ENCODE results near the gene RIC8B. TPM values are rescaled to one million over a fixed set of nuclear protein-coding genes. Genes with fewer than 3 reads are reported as not detected.
A peak's percentile ranks its signal among the peaks of the same experiment; 100 is the strongest.

Gene RIC8B
- total and polyA plus RNA-seq, 2 of the 8 experiments (the other 6 are each of a cell fraction or from before 2014, with no cell fraction given), result 8.2 to 25.3 TPM

DNA sequence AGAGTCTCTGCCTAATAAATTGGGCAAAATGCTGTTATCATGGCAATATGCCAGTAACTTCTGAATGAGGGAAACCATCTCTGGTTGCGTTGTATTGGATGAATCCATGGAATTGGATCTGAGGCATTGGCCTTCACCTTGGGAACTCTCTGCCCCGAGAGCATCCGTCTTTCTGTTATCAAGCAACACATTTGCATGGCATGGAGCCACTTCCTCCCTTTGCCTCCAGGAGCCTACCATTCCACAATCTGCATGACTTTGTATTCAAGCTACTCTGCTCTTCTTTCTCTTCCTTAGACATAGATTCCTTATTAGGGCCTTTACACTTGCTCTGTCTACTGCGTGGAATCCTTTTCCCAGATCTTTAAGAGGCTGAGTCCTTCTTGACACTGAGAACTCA, 57.2 kb downstream of the RIC8B start:
- H2BK12ac ChIP-seq (ENCODE audit: low read depth, low read length), result no peak overlapping the region
- H4K20me1 ChIP-seq (replicated peaks in 1 of 2; ENCODE audit: control insufficient read depth in 1 of 2, insufficient read depth in 2 of 2, low read length in 2 of 2), result no peaks in the 10 kb centered on the region
- H4K5ac ChIP-seq (ENCODE audit: insufficient read length, low read depth, low read length), result no peak overlapping the region
- H3K36me3 ChIP-seq (ENCODE audit: control insufficient read depth in 2 of 4, insufficient read depth in 4 of 4, low read length in 3 of 4), result peaks cover 0 to 4% (median 0%) of the 10 kb centered on the region in 4 experiments; a peak in 1 of 8 replicates
- no peaks in the 10 kb centered on the region for H3K79me1 ChIP-seq (ENCODE audit: low read depth, low read length)
- no peak overlapping the region for H4K8ac ChIP-seq (ENCODE audit: extremely low read depth, insufficient read depth, low read length)
- WGBS, 2 experiments (ENCODE audit: extremely low coverage in 1 of 2, insufficient coverage in 1 of 2, insufficient read length in 1 of 2, insufficient replicate concordance in 2 of 2, low coverage in 1 of 2, low lambda C conversion rate in 2 of 2, missing lambda C conversion rate in 1 of 2), result 84% methylated on average over 4 of the region's 4 CpGs; no CpG with 5 or more reads in 1 of the 2 experiments
- H3K18ac ChIP-seq (ENCODE audit: extremely low read depth, low read length), result no peak overlapping the region
- no peak overlapping the region for H4K91ac ChIP-seq (replicated peaks; ENCODE audit: insufficient read length, low read length)
- H3K9me3 ChIP-seq (ENCODE audit: insufficient read depth in 2 of 2, low read depth in 1 of 2, low read length in 1 of 2), result no peaks in the 10 kb centered on the region
- H3K23me2 ChIP-seq (ENCODE audit: low read depth, low read length), result no peaks in the 10 kb centered on the region
- no peak overlapping the region for H3K14ac ChIP-seq (ENCODE audit: insufficient read length)
- no peak overlapping the region for H2AK5ac ChIP-seq (ENCODE audit: low read depth, low read length)
- 0 out of 2 replicates have a peak overlapping the region, but pooled peaks have one; percentile 12 for H2BK5ac ChIP-seq (ENCODE audit: low read depth, low read length)
- H3K4ac ChIP-seq (replicated peaks; ENCODE audit: insufficient read length, low read depth, low read length), result no peak overlapping the region
- no peak overlapping the region for H3K4me3 ChIP-seq (ENCODE audit: extremely low read depth in 1 of 4, insufficient read depth in 2 of 4, low read depth in 3 of 4, low read length in 4 of 4)
- no peak for TF ChIP-seq RXRA (IDR thresholded peaks at IDR 0.05; ENCODE audit: insufficient read depth, low read depth, low read length)
- 0 out of 2 replicates have a peak, but pooled peaks have one; percentile 20 for TF ChIP-seq SRF (IDR thresholded peaks at IDR 0.05; ENCODE audit: low read depth, low read length)
- TF ChIP-seq SP4 (IDR thresholded peaks at IDR 0.05; ENCODE audit: low read length), result no peak
- H2BK15ac ChIP-seq (ENCODE audit: low read length), result no peak overlapping the region
- no peaks in the 10 kb centered on the region for H3K27me3 ChIP-seq (replicated peaks in 1 of 4; ENCODE audit: control insufficient read depth in 3 of 4, extremely low read depth in 1 of 4, insufficient read depth in 3 of 4, low read length in 3 of 4)
- ChIA-PET CTCF (ENCODE audit: partially characterized antibody) (interaction anchor here (0.6 to 1.5 kb wide), 3 partner anchors 9 to 474 kb away, joined by 3 to 4 read pairs (median 3); partner anchors contain the start of gene POLR3B), POLR2A (ENCODE audit: partially characterized antibody) (no interaction called here)
- H3K23ac ChIP-seq (ENCODE audit: insufficient read length), result no peak overlapping the region
- H3K79me2 ChIP-seq (ENCODE audit: control insufficient read depth in 1 of 2, insufficient read depth in 2 of 2, low read length in 2 of 2), result no peaks in the 10 kb centered on the region
- H3K56ac ChIP-seq (replicated peaks; ENCODE audit: insufficient read length, low read depth, low read length), result no peak overlapping the region
- H2AFZ ChIP-seq (ENCODE audit: low read length), result no peak overlapping the region
- FAIRE-seq, result no peak
- no peak overlapping the region for H3K4me2 ChIP-seq (ENCODE audit: insufficient read depth in 1 of 2, low read depth in 2 of 2, low read length in 2 of 2)
- no peak overlapping the region for H2BK20ac ChIP-seq (ENCODE audit: low read length)
- peaks cover 0 to 6% (median 3%) of the 10 kb centered on the region in 4 experiments; a peak in 3 of 7 replicates for H3K4me1 ChIP-seq (replicated peaks in 1 of 4; ENCODE audit: control insufficient read depth in 3 of 4, insufficient read depth in 4 of 4, low read length in 3 of 4)
- no peak overlapping the region for H3K27ac ChIP-seq (ENCODE audit: low read depth, low read length)
- no peak for DNase-seq (ENCODE audit: low read depth in 1 of 2, low spot score in 2 of 2)
- H3K9ac ChIP-seq (replicated peaks in 1 of 4; ENCODE audit: extremely low read depth in 1 of 4, low read depth in 3 of 4, low read length in 3 of 4), result no peak overlapping the region
- H2BK120ac ChIP-seq (replicated peaks; ENCODE audit: low read depth, low read length), result no peak overlapping the region
